K562 (cell line): ENCODE measurements around the gene PATL1. TPM values are rescaled to one million over a fixed set of nuclear protein-coding genes. Genes with fewer than 3 reads are reported as not detected.
A peak's percentile ranks its signal among the peaks of the same experiment; 100 is the strongest.

Source experiments
- BCOR ChIP-seq: fragments of 450-650 bp; IDR thresholded peaks from 2 replicates; pipeline ENCODE4 v1.6.1; 2016
- GABPB1 ChIP-seq: sonication (generic); formaldehyde crosslinking; IDR thresholded peaks from 2 replicates; pipeline ENCODE4 v1.8.0; 2022; ENCODE audit warnings: mild to moderate bottlenecking, missing genetic modification reagents
- ILF3 ChIP-seq: fragments of 450-650 bp; IDR thresholded peaks from 2 replicates; pipeline ENCODE4 v1.6.1; 2018; ENCODE audit warnings: antibody characterized with exemption, mild to moderate bottlenecking, moderate library complexity, borderline replicate concordance
- KAT7 ChIP-seq: sonication (generic); formaldehyde crosslinking; IDR thresholded peaks from 2 replicates; pipeline ENCODE4 v1.8.0; 2022; ENCODE audit warnings: missing genetic modification reagents, mild to moderate bottlenecking, borderline replicate concordance
- NONO ChIP-seq, 2 experiments: fragments of 200-400 bp in 1 of 2; fragments of 450-650 bp in 1 of 2; formaldehyde crosslinking in 1 of 2; IDR thresholded peaks; 2 replicates each; pipeline ENCODE4 v1.6.1; 2017; ENCODE audit warnings: low read depth in 2 of 2, mild to moderate bottlenecking in 2 of 2, moderate library complexity in 2 of 2, low read length in 1 of 2
- PHTF2 ChIP-seq: fragments of 250-450 bp; sonication (Bioruptor Pico); IDR thresholded peaks from 2 replicates; pipeline ENCODE4 v1.5.0; 2021; ENCODE audit warnings: mild to moderate bottlenecking
- RBM34 ChIP-seq: fragments of 200-400 bp; formaldehyde crosslinking; IDR thresholded peaks from 2 replicates; pipeline ENCODE4 v1.6.1; 2018; ENCODE audit warnings: low read length, borderline replicate concordance; ENCODE audit not compliant: insufficient read depth
- SMAD4 ChIP-seq: fragments of 250-450 bp; sonication (Bioruptor Pico); conservative IDR thresholded peaks from 2 replicates; pipeline ENCODE4 v1.8.0; 2021; ENCODE audit warnings: inconsistent platforms, mild to moderate bottlenecking, moderate library complexity
- SP2 ChIP-seq: IDR thresholded peaks from 2 replicates; pipeline ENCODE4 v1.6.1; 2011; ENCODE audit warnings: mild to moderate bottlenecking, low read depth, low read length, moderate library complexity; ENCODE audit not compliant: poor library complexity, severe bottlenecking; ENCODE audit errors: extremely low read depth
- STAT5B ChIP-seq: fragments of 250-450 bp; sonication (Bioruptor Pico); IDR thresholded peaks from 2 replicates; pipeline ENCODE4 v1.8.0; 2021; ENCODE audit warnings: mild to moderate bottlenecking, inconsistent platforms
- TRIM24 ChIP-seq, 2 experiments: fragments of 450-650 bp; IDR thresholded peaks; 2 replicates each; pipeline ENCODE4 v1.6.1; 2016
- ZBTB1 ChIP-seq: sonication (generic); formaldehyde crosslinking; IDR thresholded peaks from 2 replicates; pipeline ENCODE4 v1.8.1; 2023; ENCODE audit warnings: missing genetic modification reagents, low read depth, mild to moderate bottlenecking, borderline replicate concordance
- ZKSCAN1 ChIP-seq: fragments of 150-350 bp; IDR thresholded peaks from 2 replicates; pipeline ENCODE4 v1.6.1; 2016; ENCODE audit warnings: low read depth, low read length
- ZNF3 ChIP-seq: fragments of 250-450 bp; sonication (Bioruptor Pico); IDR thresholded peaks from 2 replicates; pipeline ENCODE4 v1.5.0; 2021; ENCODE audit warnings: mild to moderate bottlenecking, moderate library complexity
- ZNF347 ChIP-seq: fragments of 450-650 bp; formaldehyde crosslinking; IDR thresholded peaks from 2 replicates; pipeline ENCODE4 v1.4.0; 2020; ENCODE audit warnings: low read depth, mild to moderate bottlenecking, moderate library complexity
- ZNF561 ChIP-seq: fragments of 450-650 bp; formaldehyde crosslinking; conservative IDR thresholded peaks from 2 replicates; pipeline ENCODE4 v1.4.0; 2020; ENCODE audit warnings: mild to moderate bottlenecking, moderate library complexity
- ZNF75A ChIP-seq: fragments of 450-650 bp; formaldehyde crosslinking; IDR thresholded peaks from 2 replicates; pipeline ENCODE4 v1.4.0; 2020; ENCODE audit warnings: mild to moderate bottlenecking
- polyA plus RNA-seq, 8 experiments: library from polyadenylated mRNA; depleted of rRNA in 4 of 8; stranded (reverse) in 5 of 8; unstranded in 3 of 8; fragments of >200 nt; fragmentation: Nextera tagmentation in 2 of 8; fragmentation: Illumina TruSeq in 1 of 8; extraction: Ambion mirVana in 2 of 8; extraction: Trizol in 1 of 8; gene quantifications; 2 replicates each; pipeline versions ENCODE4 v1.2.1 to v1.2.3, GENCODE V29; 2011 to 2014; ENCODE audit warnings: inconsistent platforms in 1 of 8, missing spikeins in 1 of 8
- total RNA-seq, 7 experiments: library from RNA; depleted of rRNA in 6 of 7; stranded (reverse); fragments of >200 nt in 6 of 7; fragmentation: Illumina TruSeq in 2 of 7; extraction: Trizol in 2 of 7; gene quantifications; 2 replicates each; pipeline versions ENCODE4 v1.2.1 to v1.2.3, GENCODE V29; 2011 to 2021; ENCODE audit warnings: low replicate concordance in 1 of 7
- TF ChIP-seq, protein P1 (sequence below): fragments of 250-450 bp; sonication (Bioruptor Pico); IDR thresholded peaks from 2 replicates; pipeline ENCODE4 v1.8.0; 2022; ENCODE audit warnings: moderate library complexity, mild to moderate bottlenecking, inconsistent platforms
- TF ChIP-seq, protein P2 (sequence below): fragments of 250-450 bp; sonication (Bioruptor Pico); IDR thresholded peaks from 2 replicates; pipeline ENCODE4 v1.5.0; 2020; ENCODE audit warnings: mild to moderate bottlenecking
- TF ChIP-seq, protein P3 (sequence below): fragments of 250-450 bp; sonication (Bioruptor Pico); IDR thresholded peaks from 2 replicates; pipeline ENCODE4 v1.4.0; 2020; ENCODE audit warnings: borderline replicate concordance
- TF ChIP-seq, protein P4 (sequence below): fragments of 250-450 bp; sonication (Bioruptor Pico); IDR thresholded peaks from 2 replicates; pipeline ENCODE4 v1.4.0; 2020; ENCODE audit warnings: mild to moderate bottlenecking, moderate library complexity

The PATL1 gene
- total and polyA plus RNA-seq, 9 of the 15 experiments (the other 6 are each of a cell fraction or from before 2014, with no cell fraction given): 3.2 to 48.0 (median 16.4) TPM

DNA sequence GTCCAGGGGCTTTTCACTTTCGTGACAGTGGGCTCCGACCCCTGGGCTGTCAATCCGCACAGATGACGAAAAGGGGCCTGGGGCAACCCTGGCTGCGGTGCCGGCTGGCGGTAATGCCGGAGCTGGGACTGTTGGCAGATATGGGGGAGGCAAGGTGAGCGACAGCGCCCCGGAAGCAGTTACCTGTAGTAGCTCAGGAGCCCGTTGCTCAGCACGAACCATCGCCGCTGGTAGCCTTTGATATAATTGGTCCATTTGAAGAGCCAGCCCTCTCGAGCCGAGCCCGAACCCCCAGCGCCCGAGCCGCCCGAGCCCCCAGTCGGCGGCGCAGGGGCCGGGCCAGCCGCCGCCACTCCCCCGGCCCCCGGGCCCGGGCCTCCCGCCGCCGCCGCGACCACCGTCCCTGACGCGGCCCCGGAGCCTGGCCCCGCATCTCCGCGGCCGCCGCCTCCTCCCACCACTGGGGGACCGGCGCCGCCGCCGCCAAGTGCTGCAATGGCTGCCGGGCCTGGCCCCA, 53.7 kb downstream of the PATL1 start (continued):
- TF ChIP-seq ZNF561 (CRISPR knock-in tag) (no peak), NONO (IDR thresholded peaks at IDR 0.05; ENCODE audit: low read depth in 2 of 2, low read length in 1 of 2) (0 out of 4 replicates have a peak, but pooled peaks of 1 of the 2 experiments have one; percentile 44), ZNF3 (CRISPR knock-in tag) (no peak), RBM34 (no peak), ZBTB1 (CRISPR knock-in tag) (0 out of 2 replicates have a peak, but pooled peaks have one; percentile 68), STAT5B (no peak), ZNF75A (no peak), ZKSCAN1 (no peak), SMAD4 (CRISPR knock-in tag) (peak; percentile 73), GABPB1 (CRISPR knock-in tag) (peak; percentile 78), TRIM24 (IDR thresholded peaks at IDR 0.05) (no peak), KAT7 (CRISPR knock-in tag) (no peak), ZNF347 (no peak), BCOR (no peak), SP2 (no peak), ILF3 (no peak), PHTF2 (CRISPR knock-in tag) (no peak)
- TF ChIP-seq, protein P1, sequence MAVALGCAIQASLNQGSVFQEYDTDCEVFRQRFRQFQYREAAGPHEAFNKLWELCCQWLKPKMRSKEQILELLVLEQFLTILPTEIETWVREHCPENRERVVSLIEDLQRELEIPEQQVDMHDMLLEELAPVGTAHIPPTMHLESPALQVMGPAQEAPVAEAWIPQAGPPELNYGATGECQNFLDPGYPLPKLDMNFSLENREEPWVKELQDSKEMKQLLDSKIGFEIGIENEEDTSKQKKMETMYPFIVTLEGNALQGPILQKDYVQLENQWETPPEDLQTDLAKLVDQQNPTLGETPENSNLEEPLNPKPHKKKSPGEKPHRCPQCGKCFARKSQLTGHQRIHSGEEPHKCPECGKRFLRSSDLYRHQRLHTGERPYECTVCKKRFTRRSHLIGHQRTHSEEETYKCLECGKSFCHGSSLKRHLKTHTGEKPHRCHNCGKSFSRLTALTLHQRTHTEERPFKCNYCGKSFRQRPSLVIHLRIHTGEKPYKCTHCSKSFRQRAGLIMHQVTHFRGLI (CRISPR knock-in tag): no peak
- TF ChIP-seq, protein P2, sequence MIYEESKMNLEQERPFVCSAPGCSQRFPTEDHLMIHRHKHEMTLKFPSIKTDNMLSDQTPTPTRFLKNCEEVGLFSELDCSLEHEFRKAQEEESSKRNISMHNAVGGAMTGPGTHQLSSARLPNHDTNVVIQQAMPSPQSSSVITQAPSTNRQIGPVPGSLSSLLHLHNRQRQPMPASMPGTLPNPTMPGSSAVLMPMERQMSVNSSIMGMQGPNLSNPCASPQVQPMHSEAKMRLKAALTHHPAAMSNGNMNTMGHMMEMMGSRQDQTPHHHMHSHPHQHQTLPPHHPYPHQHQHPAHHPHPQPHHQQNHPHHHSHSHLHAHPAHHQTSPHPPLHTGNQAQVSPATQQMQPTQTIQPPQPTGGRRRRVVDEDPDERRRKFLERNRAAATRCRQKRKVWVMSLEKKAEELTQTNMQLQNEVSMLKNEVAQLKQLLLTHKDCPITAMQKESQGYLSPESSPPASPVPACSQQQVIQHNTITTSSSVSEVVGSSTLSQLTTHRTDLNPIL (CRISPR knock-in tag): no peak
- TF ChIP-seq, protein P3, sequence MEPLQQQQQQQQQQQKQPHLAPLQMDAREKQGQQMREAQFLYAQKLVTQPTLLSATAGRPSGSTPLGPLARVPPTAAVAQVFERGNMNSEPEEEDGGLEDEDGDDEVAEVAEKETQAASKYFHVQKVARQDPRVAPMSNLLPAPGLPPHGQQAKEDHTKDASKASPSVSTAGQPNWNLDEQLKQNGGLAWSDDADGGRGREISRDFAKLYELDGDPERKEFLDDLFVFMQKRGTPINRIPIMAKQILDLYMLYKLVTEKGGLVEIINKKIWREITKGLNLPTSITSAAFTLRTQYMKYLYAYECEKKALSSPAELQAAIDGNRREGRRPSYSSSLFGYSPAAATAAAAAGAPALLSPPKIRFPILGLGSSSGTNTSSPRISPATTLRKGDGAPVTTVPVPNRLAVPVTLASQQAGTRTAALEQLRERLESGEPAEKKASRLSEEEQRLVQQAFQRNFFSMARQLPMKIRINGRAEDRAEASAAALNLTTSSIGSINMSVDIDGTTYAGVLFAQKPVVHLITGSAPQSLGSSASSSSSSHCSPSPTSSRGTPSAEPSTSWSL (CRISPR knock-in tag): no peak
- TF ChIP-seq, protein P4, sequence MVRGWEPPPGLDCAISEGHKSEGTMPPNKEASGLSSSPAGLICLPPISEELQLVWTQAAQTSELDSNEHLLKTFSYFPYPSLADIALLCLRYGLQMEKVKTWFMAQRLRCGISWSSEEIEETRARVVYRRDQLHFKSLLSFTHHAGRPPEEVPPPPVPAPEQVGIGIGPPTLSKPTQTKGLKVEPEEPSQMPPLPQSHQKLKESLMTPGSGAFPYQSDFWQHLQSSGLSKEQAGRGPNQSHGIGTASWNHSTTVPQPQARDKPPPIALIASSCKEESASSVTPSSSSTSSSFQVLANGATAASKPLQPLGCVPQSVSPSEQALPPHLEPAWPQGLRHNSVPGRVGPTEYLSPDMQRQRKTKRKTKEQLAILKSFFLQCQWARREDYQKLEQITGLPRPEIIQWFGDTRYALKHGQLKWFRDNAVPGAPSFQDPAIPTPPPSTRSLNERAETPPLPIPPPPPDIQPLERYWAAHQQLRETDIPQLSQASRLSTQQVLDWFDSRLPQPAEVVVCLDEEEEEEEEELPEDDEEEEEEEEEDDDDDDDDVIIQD: no peak
